ENCODE data around the gene MYCBPAP. TPM values are rescaled to one million over a fixed set of nuclear protein-coding genes. Genes with fewer than 3 reads are reported as not detected.

MYCBPAP gene
- total RNA-seq, 1 experiment from 2014 or later, result not detected

DNA sequence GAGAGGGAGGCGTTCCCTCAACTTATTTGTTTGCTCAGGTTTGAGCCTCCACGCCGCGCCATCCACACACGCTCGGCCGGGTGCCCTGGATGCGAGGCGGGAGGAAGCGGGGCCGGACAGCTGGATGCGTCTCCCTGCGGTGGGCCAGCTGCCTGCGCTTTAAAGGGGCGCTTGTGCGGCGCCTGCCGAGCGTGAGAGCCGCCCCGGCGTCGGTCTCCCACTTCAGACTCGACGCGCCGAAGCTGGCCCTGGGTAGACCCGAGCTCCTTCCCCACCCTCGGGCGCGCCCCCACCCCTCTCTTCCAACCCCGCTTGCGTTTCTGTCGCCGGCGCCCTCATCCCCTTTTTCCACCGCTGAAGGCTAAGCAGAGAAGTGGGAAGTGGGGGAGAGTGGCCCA, 39.0 kb upstream of the MYCBPAP start:
- no peak overlapping the region for H3K27ac ChIP-seq (ENCODE audit: low read depth, low read length)
- no peak for DNase-seq (ENCODE audit: low read depth, low spot score)
- no peaks in the 10 kb centered on the region for H3K36me3 ChIP-seq (ENCODE audit: control insufficient read depth in 1 of 2, insufficient read depth in 2 of 2, low read length in 2 of 2)
- no peak overlapping the region for H3K4me3 ChIP-seq (replicated peaks in 1 of 2; ENCODE audit: low read depth in 1 of 2, low read length in 2 of 2)
- intact Hi-C loops (cut with micrococcal nuclease), result no loop called here
- BruUV-seq (replicated peaks), result no TSS peak
- POLR2A ChIA-PET, result no interaction called here
- H3K4me1 ChIP-seq (ENCODE audit: control insufficient read depth in 1 of 2, insufficient read depth in 2 of 2, low read length in 2 of 2), result peaks cover 4 to 16% of the 10 kb centered on the region in 2 experiments; a peak in 2 of 4 replicates
- H3K9me3 ChIP-seq (ENCODE audit: control insufficient read depth in 1 of 2, insufficient read depth in 1 of 2, low read depth in 1 of 2, low read length in 2 of 2), result no peaks in the 10 kb centered on the region
- no peaks in the 10 kb centered on the region for H4K20me1 ChIP-seq (ENCODE audit: insufficient read depth)
- no peak overlapping the region for H3K4me2 ChIP-seq (ENCODE audit: low read length)
- H3K9me2 ChIP-seq (ENCODE audit: insufficient read depth), result no peaks in the 10 kb centered on the region
- H2AFZ ChIP-seq (ENCODE audit: low read depth, low read length, poor library complexity, severe bottlenecking), result no peak overlapping the region
- no peak overlapping the region for H3K9ac ChIP-seq (ENCODE audit: low read length)
- H3K27me3 ChIP-seq (ENCODE audit: insufficient read depth, low read length), result no peaks in the 10 kb centered on the region
- no peaks in the 10 kb centered on the region for H3K79me2 ChIP-seq (ENCODE audit: insufficient read depth, low read length)
- CTCF ChIA-PET, result no interaction called here
- RAD21 ChIA-PET (ENCODE audit: low non-redundant PET in 1 of 2, low total read pairs in 2 of 2, uncharacterized antibody in 2 of 2, unreplicated experiment in 2 of 2), result no interaction called here
- no peak for ATAC-seq
- TF ChIP-seq FOSL1 (IDR thresholded peaks at IDR 0.05; ENCODE audit: low read depth) (no peak), CBX3 (IDR thresholded peaks at IDR 0.05; ENCODE audit: low read depth) (no peak), POLR2A (IDR thresholded peaks at IDR 0.05; ENCODE audit: borderline replicate concordance, extremely low read depth, insufficient read depth, insufficient read length) (no peak), CEBPB (IDR thresholded peaks at IDR 0.05; ENCODE audit: low read depth) (no peak), EZH2 (IDR thresholded peaks at IDR 0.05) (no peak), ZFX (IDR thresholded peaks at IDR 0.05) (no peak), CTCF (IDR thresholded peaks at IDR 0.05 in 2 of 3, conservative IDR thresholded peaks at IDR 0.05 in 1 of 3; ENCODE audit: borderline replicate concordance in 1 of 3, insufficient read depth in 1 of 3, low read depth in 2 of 3, low read length in 2 of 3) (no peak), SIN3A (IDR thresholded peaks at IDR 0.05; ENCODE audit: low read depth) (no peak), EGR1 (IDR thresholded peaks at IDR 0.05; ENCODE audit: low read depth) (no peak), ATF3 (IDR thresholded peaks at IDR 0.05) (no peak), RAD21 (IDR thresholded peaks at IDR 0.05; ENCODE audit: low read depth) (no peak), MAX (IDR thresholded peaks at IDR 0.05) (no peak), EZH2phosphoT487 (IDR thresholded peaks at IDR 0.05; ENCODE audit: borderline replicate concordance) (no peak), ELF1 (IDR thresholded peaks at IDR 0.05; ENCODE audit: borderline replicate concordance, low read depth) (no peak), JUND (IDR thresholded peaks at IDR 0.05) (no peak), SP1 (IDR thresholded peaks at IDR 0.05; ENCODE audit: low read depth) (no peak)
- TF ChIP-seq, protein P1, sequence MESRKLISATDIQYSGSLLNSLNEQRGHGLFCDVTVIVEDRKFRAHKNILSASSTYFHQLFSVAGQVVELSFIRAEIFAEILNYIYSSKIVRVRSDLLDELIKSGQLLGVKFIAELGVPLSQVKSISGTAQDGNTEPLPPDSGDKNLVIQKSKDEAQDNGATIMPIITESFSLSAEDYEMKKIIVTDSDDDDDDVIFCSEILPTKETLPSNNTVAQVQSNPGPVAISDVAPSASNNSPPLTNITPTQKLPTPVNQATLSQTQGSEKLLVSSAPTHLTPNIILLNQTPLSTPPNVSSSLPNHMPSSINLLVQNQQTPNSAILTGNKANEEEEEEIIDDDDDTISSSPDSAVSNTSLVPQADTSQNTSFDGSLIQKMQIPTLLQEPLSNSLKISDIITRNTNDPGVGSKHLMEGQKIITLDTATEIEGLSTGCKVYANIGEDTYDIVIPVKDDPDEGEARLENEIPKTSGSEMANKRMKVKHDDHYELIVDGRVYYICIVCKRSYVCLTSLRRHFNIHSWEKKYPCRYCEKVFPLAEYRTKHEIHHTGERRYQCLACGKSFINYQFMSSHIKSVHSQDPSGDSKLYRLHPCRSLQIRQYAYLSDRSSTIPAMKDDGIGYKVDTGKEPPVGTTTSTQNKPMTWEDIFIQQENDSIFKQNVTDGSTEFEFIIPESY (IDR thresholded peaks at IDR 0.05; ENCODE audit: extremely low read depth, insufficient replicate concordance, low read length), result no peak
